SK-N-SH (cell line): Measurements from ENCODE around the gene HHATL.

ENCODE experiments used
- EP300 ChIP-seq, 2 experiments: IDR thresholded peaks; 2 replicates each; pipeline versions ENCODE4 v1.4.0 to v1.6.1; 2012; ENCODE audit warnings: borderline replicate concordance in 1 of 2, low read depth in 1 of 2, low read length in 1 of 2
- EZH2phosphoT487 ChIP-seq: fragments of 200-600 bp; sonication (generic); IDR thresholded peaks from 2 replicates; pipeline ENCODE4 v1.6.1; 2017; ENCODE audit warnings: low read depth, mixed run types, mild to moderate bottlenecking, antibody characterized with exemption, moderate library complexity, borderline replicate concordance
- FOXM1 ChIP-seq: IDR thresholded peaks from 2 replicates; pipeline ENCODE4 v1.4.0; 2012; ENCODE audit warnings: low read depth, mild to moderate bottlenecking
- GATA2 ChIP-seq: sonication (generic); formaldehyde crosslinking; IDR thresholded peaks from 2 replicates; pipeline ENCODE4 v1.5.0; 2020; ENCODE audit warnings: mild to moderate bottlenecking, missing genetic modification reagents
- NFIC ChIP-seq: IDR thresholded peaks from 2 replicates; pipeline ENCODE4 v1.4.0; 2012; ENCODE audit warnings: borderline replicate concordance
- POLR2AphosphoS5 ChIP-seq: IDR thresholded peaks from 2 replicates; pipeline ENCODE4 v1.6.1; 2012; ENCODE audit warnings: low read depth, low read length
- RFX5 ChIP-seq: IDR thresholded peaks from 2 replicates; pipeline ENCODE4 v1.6.1; 2012; ENCODE audit warnings: mild to moderate bottlenecking, improper control_type of control experiment, low read length
- RXRA ChIP-seq: IDR thresholded peaks from 2 replicates; pipeline ENCODE4 v1.4.0; 2012; ENCODE audit warnings: low read depth, mild to moderate bottlenecking, borderline replicate concordance
- TAF1 ChIP-seq: IDR thresholded peaks from 2 replicates; pipeline ENCODE4 v1.6.1; 2012; ENCODE audit warnings: low read depth, mild to moderate bottlenecking, low read length, moderate library complexity, borderline replicate concordance
- TEAD4 ChIP-seq: IDR thresholded peaks from 2 replicates; pipeline ENCODE4 v1.4.0; 2012; ENCODE audit warnings: mild to moderate bottlenecking, borderline replicate concordance; ENCODE audit not compliant: insufficient read depth
- USF1 ChIP-seq: IDR thresholded peaks from 2 replicates; pipeline ENCODE4 v1.4.0; 2012; ENCODE audit warnings: low read depth, borderline replicate concordance
- TF ChIP-seq, protein P1 (sequence below): fragments of 200-600 bp; sonication (generic); IDR thresholded peaks from 2 replicates; pipeline ENCODE4 v1.6.1; 2017; ENCODE audit warnings: antibody characterized with exemption, mild to moderate bottlenecking, moderate library complexity
- TF ChIP-seq, protein P2 (sequence below): fragments of 150-350 bp; IDR thresholded peaks from 2 replicates; pipeline ENCODE4 v1.6.1; 2017; ENCODE audit warnings: antibody characterized with exemption, low read length, low read depth, borderline replicate concordance
- TF ChIP-seq, protein P3 (sequence below): IDR thresholded peaks from 2 replicates; pipeline ENCODE4 v1.6.1; 2012; ENCODE audit warnings: mild to moderate bottlenecking, low read depth, low read length, moderate library complexity

DNA sequence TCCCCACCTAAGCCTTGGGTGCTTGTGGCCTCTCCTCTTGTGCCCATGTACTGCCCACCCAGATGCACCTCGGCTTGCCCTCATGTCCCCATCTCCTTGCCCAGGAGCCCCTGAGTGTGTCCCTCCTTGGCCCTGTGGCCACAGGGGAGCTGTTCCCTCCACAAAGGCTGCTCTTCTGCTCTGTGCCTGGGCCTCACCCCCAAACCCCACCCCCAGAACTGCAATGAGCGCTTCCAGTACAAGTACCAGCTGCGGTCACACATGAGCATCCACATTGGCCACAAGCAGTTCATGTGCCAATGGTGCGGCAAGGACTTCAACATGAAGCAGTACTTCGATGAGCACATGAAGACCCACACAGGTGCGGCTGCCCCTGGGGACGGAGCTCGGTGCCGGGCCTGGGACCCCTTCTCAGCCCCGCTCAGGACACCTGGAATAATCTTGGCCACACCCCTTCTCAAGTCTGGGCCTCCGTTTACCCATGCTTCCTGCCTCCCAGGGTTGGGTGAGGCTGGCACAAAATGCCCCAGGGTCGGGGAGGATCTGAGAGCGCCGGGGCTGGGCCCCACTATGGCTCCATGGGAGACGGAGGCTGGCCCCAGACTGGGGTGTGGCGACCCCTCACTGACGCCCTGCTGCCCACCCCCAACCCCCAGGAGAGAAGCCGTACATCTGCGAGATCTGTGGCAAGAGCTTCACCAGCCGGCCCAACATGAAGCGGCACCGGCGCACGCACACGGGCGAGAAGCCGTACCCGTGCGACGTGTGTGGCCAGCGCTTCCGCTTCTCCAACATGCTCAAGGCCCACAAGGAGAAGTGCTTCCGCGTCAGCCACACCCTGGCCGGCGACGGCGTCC is 38.8 kb downstream of the HHATL start:
- TF ChIP-seq, protein P1, sequence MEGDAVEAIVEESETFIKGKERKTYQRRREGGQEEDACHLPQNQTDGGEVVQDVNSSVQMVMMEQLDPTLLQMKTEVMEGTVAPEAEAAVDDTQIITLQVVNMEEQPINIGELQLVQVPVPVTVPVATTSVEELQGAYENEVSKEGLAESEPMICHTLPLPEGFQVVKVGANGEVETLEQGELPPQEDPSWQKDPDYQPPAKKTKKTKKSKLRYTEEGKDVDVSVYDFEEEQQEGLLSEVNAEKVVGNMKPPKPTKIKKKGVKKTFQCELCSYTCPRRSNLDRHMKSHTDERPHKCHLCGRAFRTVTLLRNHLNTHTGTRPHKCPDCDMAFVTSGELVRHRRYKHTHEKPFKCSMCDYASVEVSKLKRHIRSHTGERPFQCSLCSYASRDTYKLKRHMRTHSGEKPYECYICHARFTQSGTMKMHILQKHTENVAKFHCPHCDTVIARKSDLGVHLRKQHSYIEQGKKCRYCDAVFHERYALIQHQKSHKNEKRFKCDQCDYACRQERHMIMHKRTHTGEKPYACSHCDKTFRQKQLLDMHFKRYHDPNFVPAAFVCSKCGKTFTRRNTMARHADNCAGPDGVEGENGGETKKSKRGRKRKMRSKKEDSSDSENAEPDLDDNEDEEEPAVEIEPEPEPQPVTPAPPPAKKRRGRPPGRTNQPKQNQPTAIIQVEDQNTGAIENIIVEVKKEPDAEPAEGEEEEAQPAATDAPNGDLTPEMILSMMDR, result no peak
- no peak for TF ChIP-seq POLR2AphosphoS5
- TF ChIP-seq FOXM1, result no peak
- TF ChIP-seq EZH2phosphoT487, result no peak
- no peak for TF ChIP-seq EP300 (IDR thresholded peaks at IDR 0.05; ENCODE audit: borderline replicate concordance in 1 of 2, low read depth in 1 of 2, low read length in 1 of 2)
- no peak for TF ChIP-seq TAF1
- TF ChIP-seq TEAD4, result no peak
- TF ChIP-seq, protein P2, sequence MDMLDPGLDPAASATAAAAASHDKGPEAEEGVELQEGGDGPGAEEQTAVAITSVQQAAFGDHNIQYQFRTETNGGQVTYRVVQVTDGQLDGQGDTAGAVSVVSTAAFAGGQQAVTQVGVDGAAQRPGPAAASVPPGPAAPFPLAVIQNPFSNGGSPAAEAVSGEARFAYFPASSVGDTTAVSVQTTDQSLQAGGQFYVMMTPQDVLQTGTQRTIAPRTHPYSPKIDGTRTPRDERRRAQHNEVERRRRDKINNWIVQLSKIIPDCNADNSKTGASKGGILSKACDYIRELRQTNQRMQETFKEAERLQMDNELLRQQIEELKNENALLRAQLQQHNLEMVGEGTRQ, result no peak
- no peak for TF ChIP-seq NFIC
- TF ChIP-seq GATA2, result no peak
- no peak for TF ChIP-seq RFX5
- no peak for TF ChIP-seq RXRA
- TF ChIP-seq USF1, result no peak
- TF ChIP-seq, protein P3, sequence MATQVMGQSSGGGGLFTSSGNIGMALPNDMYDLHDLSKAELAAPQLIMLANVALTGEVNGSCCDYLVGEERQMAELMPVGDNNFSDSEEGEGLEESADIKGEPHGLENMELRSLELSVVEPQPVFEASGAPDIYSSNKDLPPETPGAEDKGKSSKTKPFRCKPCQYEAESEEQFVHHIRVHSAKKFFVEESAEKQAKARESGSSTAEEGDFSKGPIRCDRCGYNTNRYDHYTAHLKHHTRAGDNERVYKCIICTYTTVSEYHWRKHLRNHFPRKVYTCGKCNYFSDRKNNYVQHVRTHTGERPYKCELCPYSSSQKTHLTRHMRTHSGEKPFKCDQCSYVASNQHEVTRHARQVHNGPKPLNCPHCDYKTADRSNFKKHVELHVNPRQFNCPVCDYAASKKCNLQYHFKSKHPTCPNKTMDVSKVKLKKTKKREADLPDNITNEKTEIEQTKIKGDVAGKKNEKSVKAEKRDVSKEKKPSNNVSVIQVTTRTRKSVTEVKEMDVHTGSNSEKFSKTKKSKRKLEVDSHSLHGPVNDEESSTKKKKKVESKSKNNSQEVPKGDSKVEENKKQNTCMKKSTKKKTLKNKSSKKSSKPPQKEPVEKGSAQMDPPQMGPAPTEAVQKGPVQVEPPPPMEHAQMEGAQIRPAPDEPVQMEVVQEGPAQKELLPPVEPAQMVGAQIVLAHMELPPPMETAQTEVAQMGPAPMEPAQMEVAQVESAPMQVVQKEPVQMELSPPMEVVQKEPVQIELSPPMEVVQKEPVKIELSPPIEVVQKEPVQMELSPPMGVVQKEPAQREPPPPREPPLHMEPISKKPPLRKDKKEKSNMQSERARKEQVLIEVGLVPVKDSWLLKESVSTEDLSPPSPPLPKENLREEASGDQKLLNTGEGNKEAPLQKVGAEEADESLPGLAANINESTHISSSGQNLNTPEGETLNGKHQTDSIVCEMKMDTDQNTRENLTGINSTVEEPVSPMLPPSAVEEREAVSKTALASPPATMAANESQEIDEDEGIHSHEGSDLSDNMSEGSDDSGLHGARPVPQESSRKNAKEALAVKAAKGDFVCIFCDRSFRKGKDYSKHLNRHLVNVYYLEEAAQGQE, result no peak
